Urinary bladder (tissue), 4 donors: ENCODE results near the gene TBX15. TPM values are rescaled to one million over a fixed set of nuclear protein-coding genes. Genes with fewer than 3 reads are reported as not detected.

Experiments
- DNase-seq: peaks from one replicate; pipeline ENCODE4 v3.0.0-alpha.2; 2015; ENCODE audit errors: extremely low spot score
- H3K27ac ChIP-seq: one replicate; pipeline ENCODE4 v1.5.1; 2013; ENCODE audit warnings: low read depth, mild to moderate bottlenecking, moderate library complexity
- H3K36me3 ChIP-seq: one replicate; pipeline ENCODE4 v1.6.1; 2013; ENCODE audit warnings: mild to moderate bottlenecking, moderate library complexity; ENCODE audit not compliant: insufficient read depth
- H3K4me1 ChIP-seq: one replicate; pipeline ENCODE4 v1.6.1; 2013; ENCODE audit warnings: mild to moderate bottlenecking, moderate library complexity; ENCODE audit not compliant: insufficient read depth
- H3K4me3 ChIP-seq: one replicate; pipeline ENCODE4 v1.5.1; 2013; ENCODE audit warnings: low read depth, low read length
- WGBS: extraction: QIAGEN DNeasy Blood & Tissue Kit; methylation state at CpG from one replicate; pipeline ENCODE4 v1.1.7; 2013; 5-methylcytosine and 5-hydroxymethylcytosine counted together
- polyA plus RNA-seq: library from polyadenylated mRNA; stranded (reverse); fragments of 200-250 nt; gene quantifications from one replicate; pipeline ENCODE4 v1.2.3, GENCODE V29; 2013
- total RNA-seq: library from RNA; depleted of rRNA; stranded (reverse); fragments of >200 nt; gene quantifications from one replicate; pipeline ENCODE4 v1.2.3, GENCODE V29; 2014
- donor health status: healthy with polysubstance abuse.
- donor health status: healthy.

The TBX15 gene
- total and polyA plus RNA-seq, 2 donors: 0.38 to 5.2 TPM

- Histone ChIP-seq H3K4me1 (peaks cover 5% of the 10 kb centered on the region), H3K4me3 (no peak overlapping the region), H3K36me3 (no peaks in the 10 kb centered on the region), H3K27ac (no peak overlapping the region)
- no peak for DNase-seq
- WGBS: 12% methylated on average over 22 of the region's 22 CpGs
These were observed 19.2 kb upstream of the TBX15 start for GRCh38 chr1:119007339-119007669.

- no peak overlapping the region for H3K27ac ChIP-seq
- H3K4me1 ChIP-seq: peaks cover 5% of the 10 kb centered on the region
- H3K4me3 ChIP-seq: no peak overlapping the region
- no peak for DNase-seq
- H3K36me3 ChIP-seq: no peaks in the 10 kb centered on the region
- WGBS: 3% methylated on average over 81 of the region's 81 CpGs
These were observed 18.5 kb upstream of the TBX15 start for GRCh38 chr1:119006406-119007279.

- DNase-seq: no peak
- H3K27ac ChIP-seq: no peak overlapping the region
- peaks cover 6% of the 10 kb centered on the region for H3K4me1 ChIP-seq
- H3K4me3 ChIP-seq: no peak overlapping the region
- 11% methylated on average over 17 of the region's 17 CpGs for WGBS
- H3K36me3 ChIP-seq: no peaks in the 10 kb centered on the region
These were observed 17.7 kb upstream of the TBX15 start for GRCh38 chr1:119005724-119006405.

- no peak for DNase-seq
- no peaks in the 10 kb centered on the region for H3K36me3 ChIP-seq
- H3K4me1 ChIP-seq: peaks cover 6% of the 10 kb centered on the region
- 54% methylated on average over 2 of the region's 2 CpGs for WGBS
- no peak overlapping the region for H3K4me3 ChIP-seq
- H3K27ac ChIP-seq: no peak overlapping the region
These were observed 16.6 kb upstream of the TBX15 start for GRCh38 chr1:119004781-119005180.

GRCh38 chr1:119004129-119004527 is 16.0 kb upstream of the TBX15 start:
- 33% methylated on average over 5 of the region's 5 CpGs for WGBS
- Histone ChIP-seq H3K27ac (no peak overlapping the region), H3K4me1 (peaks cover 6% of the 10 kb centered on the region), H3K36me3 (no peaks in the 10 kb centered on the region), H3K4me3 (no peak overlapping the region)
- no peak for DNase-seq

GRCh38 chr1:119003413-119004128 is 15.4 kb upstream of the TBX15 start:
- WGBS: 51% methylated on average over 14 of the region's 14 CpGs
- DNase-seq: no peak
- Histone ChIP-seq H3K36me3 (no peaks in the 10 kb centered on the region), H3K27ac (no peak overlapping the region), H3K4me3 (no peak overlapping the region), H3K4me1 (peaks cover 6% of the 10 kb centered on the region)

- WGBS: 13% methylated on average over 16 of the region's 16 CpGs
- Histone ChIP-seq H3K27ac (no peak overlapping the region), H3K4me1 (peaks cover 4% of the 10 kb centered on the region), H3K4me3 (no peak overlapping the region), H3K36me3 (no peaks in the 10 kb centered on the region)
- DNase-seq: no peak
These were observed 14.0 kb upstream of the TBX15 start for GRCh38 chr1:119002028-119002686.

- H3K27ac ChIP-seq: no peak overlapping the region
- H3K36me3 ChIP-seq: no peaks in the 10 kb centered on the region
- H3K4me3 ChIP-seq: no peak overlapping the region
- no peak for DNase-seq
- peaks cover 2% of the 10 kb centered on the region for H3K4me1 ChIP-seq
- 2% methylated on average over 49 of the region's 49 CpGs for WGBS
These were observed 13.3 kb upstream of the TBX15 start for GRCh38 chr1:119001181-119002027.

GRCh38 chr1:119000371-119001180 is 12.4 kb upstream of the TBX15 start:
- WGBS: 3% methylated on average over 44 of the region's 44 CpGs
- Histone ChIP-seq H3K4me1 (peaks cover 2% of the 10 kb centered on the region), H3K36me3 (no peaks in the 10 kb centered on the region), H3K4me3 (no peak overlapping the region), H3K27ac (no peak overlapping the region)
- no peak for DNase-seq

GRCh38 chr1:118999348-119000071 is 11.4 kb upstream of the TBX15 start:
- peaks cover 2% of the 10 kb centered on the region for H3K4me1 ChIP-seq
- no peak overlapping the region for H3K4me3 ChIP-seq
- no peaks in the 10 kb centered on the region for H3K36me3 ChIP-seq
- no peak for DNase-seq
- no peak overlapping the region for H3K27ac ChIP-seq
- WGBS: 12% methylated on average over 27 of the region's 27 CpGs

GRCh38 chr1:118998171-118998570 is 10.0 kb upstream of the TBX15 start:
- 34% methylated on average over 2 of the region's 2 CpGs for WGBS
- no peak for DNase-seq
- no peak overlapping the region for H3K27ac ChIP-seq
- H3K36me3 ChIP-seq: no peaks in the 10 kb centered on the region
- peaks cover 2% of the 10 kb centered on the region for H3K4me1 ChIP-seq
- no peak overlapping the region for H3K4me3 ChIP-seq

GRCh38 chr1:118997225-118997624 is 9.1 kb upstream of the TBX15 start:
- DNase-seq: no peak
- H3K36me3 ChIP-seq: no peaks in the 10 kb centered on the region
- WGBS: 14% methylated on average over 7 of the region's 7 CpGs
- H3K4me1 ChIP-seq: peaks cover 2% of the 10 kb centered on the region
- no peak overlapping the region for H3K27ac ChIP-seq
- H3K4me3 ChIP-seq: no peak overlapping the region
